GM12892 (cell line): Measurements from ENCODE around the gene MYPN.

ENCODE experiments used
- POLR2A ChIP-seq: IDR thresholded peaks from 2 replicates; pipeline ENCODE4 v1.6.1; 2011; ENCODE audit warnings: low read depth, low read length, control low read depth
- POLR2AphosphoS5 ChIP-seq: IDR thresholded peaks from 2 replicates; pipeline ENCODE4 v1.6.1; 2011; ENCODE audit warnings: low read depth, low read length, control low read depth

GRCh38 chr10:68185085-68185484, 75.8 kb downstream of the MYPN start:
- no peak for TF ChIP-seq POLR2A
- no peak for TF ChIP-seq POLR2AphosphoS5
